ENCODE data around the gene CLASP1. TPM values are rescaled to one million over a fixed set of nuclear protein-coding genes. Genes with fewer than 3 reads are reported as not detected.

The CLASP1 gene
- total and polyA plus RNA-seq, 4 donors, result 7.5 to 50.0 (median 21.9) TPM

GRCh38 chr2:121309323-121309722 lies 339.9 kb downstream of the CLASP1 start:
- no peaks in the 10 kb centered on the region for H3K4me1 ChIP-seq (ENCODE audit: control insufficient read depth in 4 of 4, insufficient read depth in 4 of 4, low read length in 3 of 4)
- no peak overlapping the region for H3K27ac ChIP-seq (ENCODE audit: low read depth in 1 of 2, low read length in 2 of 2)
- no peak overlapping the region for H3K4me3 ChIP-seq (ENCODE audit: low read depth in 1 of 3, low read length in 3 of 3)
- DNase-seq (ENCODE audit: low spot score), result no peak
- no peak overlapping the region for H3K9ac ChIP-seq (ENCODE audit: low read depth in 1 of 2, low read length in 2 of 2)
- no peaks in the 10 kb centered on the region for H3K36me3 ChIP-seq (ENCODE audit: control insufficient read depth in 4 of 4, insufficient read depth in 3 of 4, low read depth in 1 of 4, low read length in 3 of 4)
- peaks cover 0 to 7% (median 0%) of the 10 kb centered on the region in 4 donors for H3K27me3 ChIP-seq (ENCODE audit: control insufficient read depth in 4 of 4, insufficient read depth in 4 of 4, low read length in 3 of 4)
- TF ChIP-seq HNF4G (IDR thresholded peaks at IDR 0.05), result no peak
- TF ChIP-seq RAD21 (IDR thresholded peaks at IDR 0.05), result no peak
- TF ChIP-seq MAX (IDR thresholded peaks at IDR 0.05), result no peak
- TF ChIP-seq ZBTB33 (IDR thresholded peaks at IDR 0.05), result no peak
- TF ChIP-seq ATF3 (IDR thresholded peaks at IDR 0.05), result no peak
- TF ChIP-seq RXRA (IDR thresholded peaks at IDR 0.05), result no peak
- no peak for TF ChIP-seq NR2F2 (IDR thresholded peaks at IDR 0.05)
- no peak for TF ChIP-seq EGR1 (IDR thresholded peaks at IDR 0.05; ENCODE audit: low read depth in 2 of 2)
- no peak for TF ChIP-seq GABPA (IDR thresholded peaks at IDR 0.05 in 1 of 2, conservative IDR thresholded peaks at IDR 0.05 in 1 of 2)
- no peak for TF ChIP-seq HNF4A (conservative IDR thresholded peaks at IDR 0.05)
- no peak for TF ChIP-seq REST (IDR thresholded peaks at IDR 0.05)
- no peak for TF ChIP-seq SP1 (IDR thresholded peaks at IDR 0.05)
- TF ChIP-seq JUND (IDR thresholded peaks at IDR 0.05), result no peak
- H3K9me3 ChIP-seq (ENCODE audit: control insufficient read depth in 4 of 4, low read length in 3 of 4), result no peaks in the 10 kb centered on the region

- no peak overlapping the region for H3K27ac ChIP-seq (ENCODE audit: low read depth in 1 of 2, low read length in 2 of 2)
- H3K4me1 ChIP-seq (ENCODE audit: control insufficient read depth in 4 of 4, insufficient read depth in 4 of 4, low read length in 3 of 4), result no peaks in the 10 kb centered on the region
- no peak overlapping the region for H3K4me3 ChIP-seq (ENCODE audit: low read depth in 1 of 3, low read length in 3 of 3)
- 95% methylated on average over 2 of the region's 2 CpGs for WGBS
- peaks cover 0 to 7% (median 0%) of the 10 kb centered on the region in 4 donors for H3K27me3 ChIP-seq (ENCODE audit: control insufficient read depth in 4 of 4, insufficient read depth in 4 of 4, low read length in 3 of 4)
- H3K9ac ChIP-seq (ENCODE audit: low read depth in 1 of 2, low read length in 2 of 2), result no peak overlapping the region
- DNase-seq (ENCODE audit: low spot score), result no peak
- no peaks in the 10 kb centered on the region for H3K36me3 ChIP-seq (ENCODE audit: control insufficient read depth in 4 of 4, insufficient read depth in 3 of 4, low read depth in 1 of 4, low read length in 3 of 4)
- TF ChIP-seq MAX (IDR thresholded peaks at IDR 0.05) (no peak), ATF3 (IDR thresholded peaks at IDR 0.05) (no peak), FOXA1 (IDR thresholded peaks at IDR 0.05) (no peak), EGR1 (IDR thresholded peaks at IDR 0.05; ENCODE audit: low read depth in 2 of 2) (no peak), YY1 (IDR thresholded peaks at IDR 0.05) (no peak), GABPA (IDR thresholded peaks at IDR 0.05 in 1 of 2, conservative IDR thresholded peaks at IDR 0.05 in 1 of 2) (no peak), NR2F2 (IDR thresholded peaks at IDR 0.05) (no peak), ZBTB33 (IDR thresholded peaks at IDR 0.05) (no peak), REST (IDR thresholded peaks at IDR 0.05) (no peak), HNF4G (IDR thresholded peaks at IDR 0.05) (no peak), RAD21 (IDR thresholded peaks at IDR 0.05) (no peak), TAF1 (conservative IDR thresholded peaks at IDR 0.05) (no peak), RXRA (IDR thresholded peaks at IDR 0.05) (no peak), FOXA2 (IDR thresholded peaks at IDR 0.05) (no peak)
- H3K9me3 ChIP-seq (ENCODE audit: control insufficient read depth in 4 of 4, low read length in 3 of 4), result no peaks in the 10 kb centered on the region
These were observed 342.2 kb downstream of the CLASP1 start for GRCh38 chr2:121307048-121307447.
